ENCODE results near the gene NOTCH1. TPM values are rescaled to one million over a fixed set of nuclear protein-coding genes. Genes with fewer than 3 reads are reported as not detected.

NOTCH1 gene
- total and polyA plus RNA-seq, 9 donors, result 16.7 to 39.5 (median 27.1) TPM

DNA sequence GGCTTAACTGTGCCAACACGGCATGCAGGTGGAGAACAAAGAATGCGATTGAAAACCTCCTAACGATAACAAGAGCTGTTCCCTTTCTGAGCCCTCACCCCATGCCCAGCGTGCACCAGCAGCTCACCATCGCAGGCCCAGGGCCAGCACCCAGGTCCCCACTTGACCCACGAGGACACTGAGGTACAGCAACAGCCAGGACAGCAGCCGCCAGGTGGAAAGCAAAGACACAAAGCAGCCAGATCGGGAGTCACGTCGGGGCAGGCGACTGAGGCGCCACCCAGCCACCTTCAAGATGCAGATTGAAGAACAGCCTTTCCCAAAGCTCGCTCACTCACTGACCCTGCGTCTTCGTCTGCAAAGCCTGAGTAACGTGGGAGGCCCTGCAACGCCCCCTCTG lies 56.1 kb downstream of the NOTCH1 start:
- H3K27me3 ChIP-seq (ENCODE audit: control insufficient read depth, insufficient read depth, low read length), result peaks cover 4% of the 10 kb centered on the region
- WGBS (ENCODE audit: insufficient coverage), result 80% methylated on average over 12 of the region's 17 CpGs
- DNase-seq, result no peak

DNA sequence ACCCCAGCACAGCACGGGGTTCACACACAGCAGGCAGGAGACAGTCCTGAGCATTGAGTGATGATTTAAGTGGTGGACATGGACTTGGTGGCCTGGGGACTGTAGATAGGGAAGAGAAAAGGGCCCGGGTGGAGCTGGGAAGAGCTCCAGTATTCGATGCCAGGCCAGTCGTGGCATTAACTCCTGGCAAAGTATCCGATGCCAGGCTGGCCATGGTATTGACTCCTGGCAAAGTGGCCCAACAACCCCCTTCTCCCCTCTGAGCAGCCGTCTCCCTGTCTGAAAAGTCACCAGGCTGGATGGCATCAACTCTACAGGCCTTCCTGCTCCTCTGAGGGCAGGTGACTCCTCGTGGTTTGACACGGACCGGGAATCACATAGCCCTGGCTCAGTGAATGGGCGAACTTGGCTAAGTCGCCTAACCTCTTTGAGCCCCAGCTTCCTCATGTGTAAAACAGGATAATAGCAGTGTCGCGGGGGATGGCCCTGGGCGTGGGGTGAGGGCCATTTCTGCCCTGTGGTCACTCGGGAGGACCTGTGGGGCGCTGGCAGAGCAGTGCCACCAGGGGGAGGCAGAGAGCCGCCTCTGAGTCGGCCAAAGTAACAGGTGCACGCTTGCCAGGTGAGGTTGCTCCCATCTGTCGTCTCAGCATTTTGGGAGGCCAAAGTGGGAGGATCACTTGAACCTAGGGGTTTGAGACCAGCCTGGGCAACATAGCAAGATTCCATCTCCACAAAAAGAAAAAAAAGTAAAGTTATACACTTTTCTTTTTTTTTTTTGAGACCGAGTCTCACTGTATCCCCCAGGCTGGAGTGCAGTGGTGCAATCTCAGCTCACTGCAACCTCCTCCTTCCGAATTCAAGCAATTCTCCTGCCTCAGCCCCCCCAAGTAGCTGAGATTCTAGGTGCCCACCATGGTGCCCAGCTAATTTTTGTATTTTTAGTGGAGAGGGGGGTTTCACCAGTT lies 57.3 kb downstream of the NOTCH1 start:
- peaks cover 30% of the 10 kb centered on the region for H3K4me1 ChIP-seq (ENCODE audit: control insufficient read depth, insufficient read depth, low read length)
- peaks cover 4% of the 10 kb centered on the region for H3K27me3 ChIP-seq (ENCODE audit: control insufficient read depth, insufficient read depth, low read length)
- WGBS (ENCODE audit: insufficient coverage), result 24% methylated on average over 16 of the region's 22 CpGs
- H3K4me3 ChIP-seq (ENCODE audit: low read length), result no peak overlapping the region
- peak; percentile 60 for DNase-seq
- no peaks in the 10 kb centered on the region for H3K9me3 ChIP-seq (replicated peaks; ENCODE audit: control insufficient read depth, low read depth, low read length)
- no peak overlapping the region for H3K27ac ChIP-seq (ENCODE audit: low read length)
- H3K36me3 ChIP-seq (ENCODE audit: control insufficient read depth, insufficient read depth, low read length), result peaks cover 4% of the 10 kb centered on the region

More for the DNA sequence above, 56.1 kb downstream of the NOTCH1 start:
- H3K9me3 ChIP-seq (replicated peaks; ENCODE audit: control insufficient read depth, low read depth, low read length), result no peaks in the 10 kb centered on the region
- H3K4me3 ChIP-seq (ENCODE audit: low read length), result no peak overlapping the region
- H3K36me3 ChIP-seq (ENCODE audit: control insufficient read depth, insufficient read depth, low read length), result peaks cover 10% of the 10 kb centered on the region
- H3K27ac ChIP-seq (ENCODE audit: low read length), result no peak overlapping the region
- peaks cover 24% of the 10 kb centered on the region for H3K4me1 ChIP-seq (ENCODE audit: control insufficient read depth, insufficient read depth, low read length)

DNA sequence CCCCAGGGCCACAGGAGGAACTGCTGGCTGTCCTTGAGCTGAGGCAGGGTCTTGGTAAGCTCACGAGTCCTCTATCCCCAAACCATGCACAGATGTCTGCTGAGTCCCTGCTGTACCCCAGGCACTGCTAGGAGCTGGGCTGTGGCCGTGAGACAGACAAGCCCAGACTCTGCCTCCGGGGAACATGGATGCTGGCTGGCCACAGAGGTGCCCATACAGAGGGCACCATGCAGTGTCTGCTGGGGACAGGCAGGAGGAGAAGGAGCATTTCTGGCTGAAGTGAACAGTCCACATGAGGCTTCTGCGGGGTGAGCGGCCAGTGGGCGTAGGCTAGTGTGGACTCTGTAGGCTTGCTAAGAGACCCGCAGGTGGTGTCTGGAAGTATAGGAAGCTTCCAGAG lies 58.2 kb downstream of the NOTCH1 start:
- DNase-seq, result no peak
- H3K36me3 ChIP-seq (ENCODE audit: control insufficient read depth, insufficient read depth, low read length), result no peaks in the 10 kb centered on the region
- WGBS (ENCODE audit: insufficient coverage), result 71% methylated on average over 7 of the region's 7 CpGs

DNA sequence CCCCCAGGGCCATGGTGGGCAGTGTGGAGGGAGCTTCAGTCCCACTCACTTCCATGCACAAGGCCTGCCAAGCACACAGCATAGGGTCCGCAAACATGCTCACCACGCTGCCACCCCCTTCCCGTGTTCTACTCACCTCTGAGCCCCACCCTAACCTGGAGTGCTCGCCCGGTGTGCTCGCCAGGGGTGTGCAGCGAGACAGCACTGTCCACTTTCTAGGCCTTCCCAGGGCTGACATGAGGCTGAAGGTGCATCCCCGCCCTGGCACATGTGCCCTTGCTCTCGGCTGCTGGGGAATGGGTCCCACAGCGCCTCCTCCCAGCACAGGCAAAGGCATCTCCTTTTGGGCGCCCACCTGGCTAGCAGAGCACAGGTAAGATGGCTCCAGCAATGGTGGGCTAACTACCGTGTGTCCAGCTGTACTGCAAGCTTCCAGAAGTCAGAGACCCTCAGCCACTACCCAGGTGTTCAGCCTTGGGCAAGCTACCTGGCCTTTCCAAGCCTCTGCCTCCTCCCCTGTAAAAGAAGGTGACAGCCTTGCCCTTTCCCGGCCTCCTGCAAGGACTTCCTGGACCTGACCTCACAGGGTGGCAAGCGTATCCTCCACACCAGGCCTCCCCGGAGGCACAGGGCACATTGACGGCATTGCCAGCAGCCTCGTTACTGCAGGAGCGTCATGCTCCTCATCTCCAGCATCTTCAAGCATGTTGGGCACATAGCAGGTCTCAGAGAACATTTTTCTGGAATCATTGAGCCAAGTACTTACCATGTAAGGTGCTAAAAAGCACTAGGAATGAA lies 58.8 kb downstream of the NOTCH1 start:
- DNase-seq, result no peak
- Histone ChIP-seq H3K4me3 (ENCODE audit: low read length) (no peak overlapping the region), H3K27me3 (ENCODE audit: control insufficient read depth, insufficient read depth, low read length) (peaks cover 4% of the 10 kb centered on the region), H3K4me1 (ENCODE audit: control insufficient read depth, insufficient read depth, low read length) (peaks cover 22% of the 10 kb centered on the region), H3K27ac (ENCODE audit: low read length) (no peak overlapping the region), H3K9me3 (replicated peaks; ENCODE audit: control insufficient read depth, low read depth, low read length) (no peaks in the 10 kb centered on the region), H3K36me3 (ENCODE audit: control insufficient read depth, insufficient read depth, low read length) (no peaks in the 10 kb centered on the region)
- WGBS (ENCODE audit: insufficient coverage), result 84% methylated on average over 18 of the region's 18 CpGs

More for the DNA sequence above, 58.2 kb downstream of the NOTCH1 start:
- H3K4me1 ChIP-seq (ENCODE audit: control insufficient read depth, insufficient read depth, low read length), result peaks cover 21% of the 10 kb centered on the region
- no peak overlapping the region for H3K27ac ChIP-seq (ENCODE audit: low read length)
- no peaks in the 10 kb centered on the region for H3K9me3 ChIP-seq (replicated peaks; ENCODE audit: control insufficient read depth, low read depth, low read length)
- no peak overlapping the region for H3K4me3 ChIP-seq (ENCODE audit: low read length)
- peaks cover 4% of the 10 kb centered on the region for H3K27me3 ChIP-seq (ENCODE audit: control insufficient read depth, insufficient read depth, low read length)

DNA sequence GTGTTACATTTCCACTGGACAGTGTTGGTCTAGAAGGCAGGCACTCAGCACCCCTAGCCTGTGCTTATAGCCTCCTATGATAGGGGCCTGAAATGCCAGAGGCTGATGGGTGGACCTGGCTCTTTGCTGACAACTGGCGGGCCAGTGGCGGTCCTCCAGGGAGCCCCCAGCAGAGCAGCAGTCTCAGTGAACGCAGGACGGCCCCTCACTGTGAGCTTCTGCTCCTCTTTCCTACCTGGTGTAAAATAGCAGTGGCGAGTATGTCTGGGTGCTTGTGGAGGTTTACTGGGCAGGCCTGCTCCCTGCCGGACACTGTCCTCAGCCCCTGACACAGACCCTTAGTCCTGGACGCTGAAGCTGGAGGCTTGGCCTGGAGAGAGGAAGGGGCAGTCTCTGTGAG lies 59.7 kb downstream of the NOTCH1 start:
- 85% methylated on average over 5 of the region's 7 CpGs for WGBS (ENCODE audit: insufficient coverage)

DNA sequence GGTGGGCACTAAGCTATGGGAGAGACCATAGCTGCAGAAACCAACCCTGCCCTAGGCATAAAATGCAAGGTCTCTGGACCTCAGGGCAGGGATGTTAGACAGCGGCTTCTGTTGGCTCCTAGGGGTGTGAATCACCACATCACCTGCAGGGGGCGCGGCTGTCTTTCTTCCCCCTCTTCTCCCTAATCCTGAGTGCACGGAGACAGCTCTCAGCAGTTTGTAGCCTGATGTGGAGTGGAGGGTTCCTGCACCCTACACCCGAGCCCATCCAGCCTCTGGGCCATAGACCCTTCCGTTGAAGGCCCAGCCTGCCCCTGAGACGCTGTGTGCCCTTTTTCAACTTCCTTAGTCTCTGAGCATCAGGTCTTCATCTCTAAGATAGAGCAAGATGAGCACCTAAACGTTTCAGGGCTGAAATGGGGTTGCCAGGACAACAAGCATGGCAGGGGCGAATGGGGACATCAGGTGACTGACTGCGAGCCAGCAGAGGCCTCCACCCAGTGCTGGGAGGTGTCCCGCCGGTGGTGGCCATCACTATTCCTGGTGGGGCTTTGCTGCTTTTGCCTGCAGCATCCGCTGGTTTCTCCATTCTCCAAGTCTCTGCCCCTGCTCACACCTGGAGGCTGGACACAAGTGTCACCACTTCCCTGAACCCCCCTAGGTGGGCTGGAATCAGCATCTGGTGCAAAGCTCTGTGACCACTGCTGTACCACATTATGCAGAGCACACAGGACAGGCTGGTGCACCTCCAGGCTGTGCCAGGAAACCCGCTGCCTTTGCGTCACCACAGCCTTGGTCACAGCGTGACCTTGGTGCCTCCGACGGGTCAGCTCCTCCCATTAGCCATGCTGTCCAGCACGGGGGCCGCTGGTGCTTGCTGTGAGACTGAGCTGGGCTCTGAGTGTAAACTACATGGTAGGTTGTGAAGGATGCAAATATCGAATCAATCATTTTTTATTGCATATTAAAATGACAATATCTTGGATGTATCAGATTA lies 60.5 kb downstream of the NOTCH1 start:
- peak; percentile 87 for DNase-seq
- Histone ChIP-seq H3K9me3 (replicated peaks; ENCODE audit: control insufficient read depth, low read depth, low read length) (no peaks in the 10 kb centered on the region), H3K27ac (ENCODE audit: low read length) (no peak overlapping the region), H3K4me3 (ENCODE audit: low read length) (no peak overlapping the region), H3K36me3 (ENCODE audit: control insufficient read depth, insufficient read depth, low read length) (no peaks in the 10 kb centered on the region), H3K27me3 (ENCODE audit: control insufficient read depth, insufficient read depth, low read length) (peaks cover 4% of the 10 kb centered on the region), H3K4me1 (ENCODE audit: control insufficient read depth, insufficient read depth, low read length) (peaks cover 30% of the 10 kb centered on the region)
- WGBS (ENCODE audit: insufficient coverage), result 49% methylated on average over 14 of the region's 21 CpGs

More for the DNA sequence above, 59.7 kb downstream of the NOTCH1 start:
- no peak overlapping the region for H3K4me3 ChIP-seq (ENCODE audit: low read length)
- no peak overlapping the region for H3K27ac ChIP-seq (ENCODE audit: low read length)
- peaks cover 30% of the 10 kb centered on the region for H3K4me1 ChIP-seq (ENCODE audit: control insufficient read depth, insufficient read depth, low read length)
- DNase-seq, result no peak
- no peaks in the 10 kb centered on the region for H3K36me3 ChIP-seq (ENCODE audit: control insufficient read depth, insufficient read depth, low read length)
- no peaks in the 10 kb centered on the region for H3K9me3 ChIP-seq (replicated peaks; ENCODE audit: control insufficient read depth, low read depth, low read length)
- H3K27me3 ChIP-seq (ENCODE audit: control insufficient read depth, insufficient read depth, low read length), result peaks cover 4% of the 10 kb centered on the region

DNA sequence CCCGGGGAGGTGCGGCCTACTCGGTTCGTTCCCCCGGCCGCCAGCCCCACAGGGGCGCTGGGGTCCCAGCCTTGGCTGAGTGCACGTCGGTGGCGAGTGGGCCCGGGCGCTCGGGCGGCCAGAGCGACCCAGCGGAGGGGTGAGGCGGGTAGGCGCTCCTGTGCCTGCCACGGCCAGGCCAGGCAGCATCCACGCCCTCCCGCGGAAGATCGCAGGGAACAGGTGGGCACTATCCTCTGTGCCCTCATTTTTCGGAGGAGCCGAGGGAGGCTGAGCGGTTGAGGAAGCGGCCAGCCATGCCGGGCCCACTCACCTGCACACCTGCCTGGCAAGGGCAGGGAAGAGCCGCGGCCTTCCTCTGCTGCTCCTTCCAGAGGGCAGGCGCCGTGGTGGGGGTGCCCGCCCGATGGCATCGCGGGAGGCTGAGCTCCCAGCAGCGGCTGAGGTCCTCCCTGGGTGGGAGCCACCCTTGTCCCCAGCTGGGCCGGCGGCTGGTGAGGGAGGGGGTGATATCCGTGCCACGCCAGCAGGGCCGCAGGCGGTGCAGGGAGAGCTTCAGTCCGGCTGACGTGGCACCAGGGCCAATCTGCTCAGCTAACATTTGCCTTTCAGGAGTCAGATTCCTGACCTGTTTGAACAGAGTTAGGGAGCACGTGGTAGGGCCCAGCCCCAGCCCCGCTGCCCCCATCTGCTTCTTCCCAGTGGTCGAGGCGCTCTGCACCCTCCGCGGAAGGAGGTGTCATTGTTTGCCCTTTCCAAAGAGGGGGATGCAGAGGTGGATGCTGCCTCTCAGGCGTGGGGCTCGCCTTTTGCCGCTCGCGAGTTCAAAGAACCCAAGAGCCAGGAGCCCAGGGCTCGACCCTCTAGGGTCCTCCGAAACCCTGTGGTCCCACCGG lies 61.4 kb downstream of the NOTCH1 start:
- H3K4me3 ChIP-seq (ENCODE audit: low read length), result peak overlapping the region; percentile 69
- WGBS (ENCODE audit: insufficient coverage), result 32% methylated on average over 46 of the region's 59 CpGs
- H3K36me3 ChIP-seq (ENCODE audit: control insufficient read depth, insufficient read depth, low read length), result no peaks in the 10 kb centered on the region
- H3K27ac ChIP-seq (ENCODE audit: low read length), result peak overlapping the region; percentile 100
- peaks cover 4% of the 10 kb centered on the region for H3K27me3 ChIP-seq (ENCODE audit: control insufficient read depth, insufficient read depth, low read length)
- no peaks in the 10 kb centered on the region for H3K9me3 ChIP-seq (replicated peaks; ENCODE audit: control insufficient read depth, low read depth, low read length)
- peaks cover 30% of the 10 kb centered on the region for H3K4me1 ChIP-seq (ENCODE audit: control insufficient read depth, insufficient read depth, low read length)
- DNase-seq, result peak; percentile 62

DNA sequence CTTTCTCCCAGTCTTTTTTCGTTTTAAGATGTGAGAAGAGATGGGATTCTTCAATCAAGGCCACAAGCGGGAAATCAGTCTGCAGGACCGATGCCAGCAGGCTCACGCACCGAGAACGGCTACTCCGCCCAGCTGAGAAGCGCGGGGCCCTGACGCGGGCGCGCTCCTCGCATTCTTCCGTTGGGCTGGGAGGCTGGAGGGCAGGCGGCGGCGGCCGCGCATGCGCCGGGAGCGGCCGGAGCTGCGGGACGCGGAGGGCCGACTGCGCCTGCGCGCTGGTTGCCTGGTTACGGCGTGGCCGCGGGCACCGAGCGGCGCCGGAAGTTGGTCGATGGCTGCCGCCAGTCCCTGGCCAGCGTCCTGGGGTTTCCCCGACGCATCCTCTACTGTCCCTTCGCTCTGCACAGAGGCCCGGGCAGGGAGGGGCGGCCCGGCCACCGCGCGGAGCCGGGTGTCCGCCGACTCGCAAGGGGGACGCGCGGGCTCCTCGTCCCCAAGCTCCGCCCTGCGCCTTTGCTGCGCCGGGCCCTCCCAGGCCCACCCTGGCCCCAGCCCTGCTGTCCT lies 62.2 kb downstream of the NOTCH1 start:
- peak overlapping the region; percentile 69 for H3K4me3 ChIP-seq (ENCODE audit: low read length)
- DNase-seq, result peak; percentile 96
- WGBS (ENCODE audit: insufficient coverage), result under 1% methylated on average over 63 of the region's 63 CpGs
- no peaks in the 10 kb centered on the region for H3K9me3 ChIP-seq (replicated peaks; ENCODE audit: control insufficient read depth, low read depth, low read length)
- H3K27ac ChIP-seq (ENCODE audit: low read length), result peak overlapping the region; percentile 100
- no peaks in the 10 kb centered on the region for H3K36me3 ChIP-seq (ENCODE audit: control insufficient read depth, insufficient read depth, low read length)
- peaks cover 27% of the 10 kb centered on the region for H3K4me1 ChIP-seq (ENCODE audit: control insufficient read depth, insufficient read depth, low read length)
- peaks cover 4% of the 10 kb centered on the region for H3K27me3 ChIP-seq (ENCODE audit: control insufficient read depth, insufficient read depth, low read length)
